PFSK-1 (cell line): ENCODE results near the gene SLC10A7.

Source experiments
- POLR2AphosphoS5 ChIP-seq: IDR thresholded peaks from 2 replicates; pipeline ENCODE4 v1.6.1; 2012; ENCODE audit warnings: low read depth, mild to moderate bottlenecking, control low read depth, low read length, moderate library complexity
- SIN3A ChIP-seq: IDR thresholded peaks from 2 replicates; pipeline ENCODE4 v1.6.1; 2012; ENCODE audit warnings: mild to moderate bottlenecking, low read length, moderate library complexity, borderline replicate concordance; ENCODE audit not compliant: insufficient read depth
- TF ChIP-seq, protein P1 (sequence below), 2 experiments: IDR thresholded peaks; 2 replicates each; pipeline versions ENCODE4 v1.6.1 to v1.8.0; 2011 to 2012; ENCODE audit warnings: low read depth in 2 of 2, low read length in 2 of 2, control low read depth in 1 of 2, inconsistent platforms in 1 of 2, mild to moderate bottlenecking in 1 of 2, moderate library complexity in 1 of 2; ENCODE audit not compliant: insufficient read depth in 1 of 2

DNA sequence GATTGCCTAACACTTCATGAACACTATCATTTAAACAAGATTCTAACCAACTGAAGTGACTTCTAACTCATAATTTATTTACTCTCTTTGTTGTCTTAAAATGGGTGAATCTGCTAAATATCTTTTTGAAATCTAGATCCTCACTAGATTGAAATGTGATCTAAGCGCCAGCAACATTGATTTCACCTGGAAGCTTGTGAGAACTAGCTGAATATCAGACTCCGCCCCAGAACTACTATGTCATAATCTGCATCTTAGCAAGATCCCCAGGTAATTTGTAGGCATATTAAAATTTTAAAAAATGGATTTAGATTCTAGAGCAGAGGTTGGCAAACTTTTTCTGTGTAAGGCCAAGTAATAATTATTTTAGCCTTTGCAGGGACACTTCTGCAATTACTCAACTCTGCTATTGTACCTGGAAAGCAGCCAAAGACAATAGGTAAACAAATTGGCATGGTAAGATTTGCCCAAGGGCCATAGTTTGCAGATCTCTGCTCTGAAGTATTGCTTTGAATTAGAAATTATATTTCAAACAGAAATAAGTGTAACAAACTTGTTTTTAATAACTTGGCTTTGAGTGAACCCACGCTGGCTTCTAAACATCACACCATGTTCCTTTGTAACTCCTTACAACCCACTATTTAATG, 185.9 kb downstream of the SLC10A7 start:
- no peak for TF ChIP-seq POLR2AphosphoS5
- TF ChIP-seq, protein P1, sequence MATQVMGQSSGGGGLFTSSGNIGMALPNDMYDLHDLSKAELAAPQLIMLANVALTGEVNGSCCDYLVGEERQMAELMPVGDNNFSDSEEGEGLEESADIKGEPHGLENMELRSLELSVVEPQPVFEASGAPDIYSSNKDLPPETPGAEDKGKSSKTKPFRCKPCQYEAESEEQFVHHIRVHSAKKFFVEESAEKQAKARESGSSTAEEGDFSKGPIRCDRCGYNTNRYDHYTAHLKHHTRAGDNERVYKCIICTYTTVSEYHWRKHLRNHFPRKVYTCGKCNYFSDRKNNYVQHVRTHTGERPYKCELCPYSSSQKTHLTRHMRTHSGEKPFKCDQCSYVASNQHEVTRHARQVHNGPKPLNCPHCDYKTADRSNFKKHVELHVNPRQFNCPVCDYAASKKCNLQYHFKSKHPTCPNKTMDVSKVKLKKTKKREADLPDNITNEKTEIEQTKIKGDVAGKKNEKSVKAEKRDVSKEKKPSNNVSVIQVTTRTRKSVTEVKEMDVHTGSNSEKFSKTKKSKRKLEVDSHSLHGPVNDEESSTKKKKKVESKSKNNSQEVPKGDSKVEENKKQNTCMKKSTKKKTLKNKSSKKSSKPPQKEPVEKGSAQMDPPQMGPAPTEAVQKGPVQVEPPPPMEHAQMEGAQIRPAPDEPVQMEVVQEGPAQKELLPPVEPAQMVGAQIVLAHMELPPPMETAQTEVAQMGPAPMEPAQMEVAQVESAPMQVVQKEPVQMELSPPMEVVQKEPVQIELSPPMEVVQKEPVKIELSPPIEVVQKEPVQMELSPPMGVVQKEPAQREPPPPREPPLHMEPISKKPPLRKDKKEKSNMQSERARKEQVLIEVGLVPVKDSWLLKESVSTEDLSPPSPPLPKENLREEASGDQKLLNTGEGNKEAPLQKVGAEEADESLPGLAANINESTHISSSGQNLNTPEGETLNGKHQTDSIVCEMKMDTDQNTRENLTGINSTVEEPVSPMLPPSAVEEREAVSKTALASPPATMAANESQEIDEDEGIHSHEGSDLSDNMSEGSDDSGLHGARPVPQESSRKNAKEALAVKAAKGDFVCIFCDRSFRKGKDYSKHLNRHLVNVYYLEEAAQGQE (IDR thresholded peaks at IDR 0.05; ENCODE audit: insufficient read depth in 1 of 2, low read depth in 2 of 2, low read length in 2 of 2), result no peak
- TF ChIP-seq SIN3A, result no peak
